Activated CD4-positive, alpha-beta T cell treated with anti-CD3 and anti-CD28 coated beads, Interleukin-2, amount 50 U/mL, for 1 hour (primary cell): ENCODE results near the gene CYP46A1.
"Not testable (repeated sequence)": the region's sequence is repeated elsewhere in the genome, so short reads cannot be mapped to it uniquely, and the experiment has no call there.

Source experiments
- DNase-seq: peaks from one replicate; pipeline ENCODE4 v3.0.0-alpha.2; 2020

The CYP46A1 gene

DNA sequence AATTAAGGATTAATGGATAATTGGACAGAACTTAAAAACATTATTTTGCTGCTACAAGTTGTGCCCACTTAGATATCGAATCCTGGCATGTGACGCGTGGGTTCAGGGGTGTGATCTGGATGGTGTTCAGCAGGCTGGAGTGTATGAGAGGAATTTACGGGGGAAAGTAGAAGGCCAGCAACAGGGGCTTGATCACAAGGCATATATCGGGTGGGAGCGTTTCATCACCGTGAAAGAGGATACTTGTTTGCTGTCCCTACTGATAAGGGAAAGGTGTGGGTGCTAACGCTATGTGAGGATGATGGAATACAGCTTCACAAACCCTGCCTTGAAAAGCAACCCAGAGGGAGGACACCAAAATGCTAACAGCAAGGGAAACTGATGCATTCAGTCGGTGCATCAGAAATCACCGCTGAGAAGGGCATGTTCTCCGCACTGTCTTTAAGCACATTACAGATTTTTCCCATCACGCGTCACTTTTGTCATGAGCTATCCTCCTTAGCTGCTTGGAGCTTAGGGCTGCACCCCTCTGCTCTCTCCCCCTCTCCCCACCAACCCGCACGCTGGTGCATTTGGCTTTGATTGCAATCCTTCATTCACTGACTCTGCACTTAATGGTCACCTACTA, 25.8 kb upstream of the CYP46A1 start:
- no peak for DNase-seq

DNA sequence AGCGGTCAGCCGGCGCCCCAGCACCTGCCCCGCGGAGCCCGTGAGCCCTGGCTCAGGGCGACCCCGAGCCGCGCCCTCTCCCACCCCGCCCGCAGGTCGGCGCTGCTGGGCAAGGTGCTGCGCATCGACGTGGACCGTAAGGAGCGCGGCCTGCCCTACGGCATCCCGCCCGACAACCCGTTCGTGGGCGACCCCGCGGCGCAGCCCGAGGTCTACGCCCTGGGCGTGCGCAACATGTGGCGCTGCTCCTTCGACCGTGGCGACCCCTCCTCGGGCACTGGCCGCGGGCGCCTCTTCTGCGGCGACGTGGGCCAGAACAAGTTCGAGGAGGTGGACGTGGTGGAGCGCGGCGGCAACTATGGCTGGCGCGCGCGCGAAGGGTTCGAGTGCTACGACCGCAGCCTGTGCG, 24.8 kb upstream of the CYP46A1 start:
- no peak for DNase-seq

DNA sequence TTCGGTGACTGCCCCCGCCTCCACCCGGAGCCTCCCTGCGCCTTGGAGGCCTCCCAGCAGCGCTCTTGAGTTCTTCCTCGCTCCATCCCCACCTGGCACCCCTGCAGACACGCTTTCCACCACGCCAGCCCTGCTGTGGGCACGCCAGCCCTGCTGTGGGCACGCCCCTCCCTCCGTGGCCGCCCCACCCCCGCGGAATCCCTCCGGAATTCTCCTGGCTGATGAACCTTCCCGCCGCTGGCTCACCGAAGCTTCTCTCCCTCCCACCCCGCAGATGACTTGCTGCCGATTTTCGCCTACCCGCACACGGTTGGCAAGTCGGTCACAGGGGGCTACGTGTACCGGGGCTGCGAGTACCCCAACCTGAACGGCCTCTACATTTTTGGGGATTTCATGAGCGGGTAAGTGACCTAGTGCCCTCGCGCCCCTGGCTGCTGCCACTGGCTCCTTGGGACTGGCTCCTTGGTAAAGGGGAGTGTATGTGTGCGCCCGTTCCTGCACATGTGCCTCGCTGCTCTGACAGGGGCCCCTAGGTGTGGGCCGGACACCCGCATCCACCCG, 24.0 kb upstream of the CYP46A1 start:
- DNase-seq, result no peak

DNA sequence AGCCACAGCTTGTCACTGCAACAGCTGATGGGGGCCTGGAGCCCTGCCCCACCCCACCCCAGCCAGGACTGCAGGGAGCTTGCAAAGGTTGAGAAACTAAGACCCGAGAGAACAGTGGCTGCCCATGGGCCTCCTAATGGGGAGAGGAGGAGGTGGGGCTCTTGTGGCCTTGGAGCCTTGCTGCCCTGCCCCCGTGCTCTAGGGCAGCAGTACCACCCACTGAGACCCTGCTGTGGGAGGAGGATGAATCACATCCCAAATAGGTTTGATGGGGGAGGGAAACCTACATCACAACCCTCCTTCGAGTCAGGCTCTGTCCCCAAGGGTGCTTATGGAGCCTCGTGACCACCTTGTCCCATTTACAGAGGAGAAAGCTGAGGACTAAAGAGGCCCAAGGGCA, 23.3 kb upstream of the CYP46A1 start:
- DNase-seq, result no peak

DNA sequence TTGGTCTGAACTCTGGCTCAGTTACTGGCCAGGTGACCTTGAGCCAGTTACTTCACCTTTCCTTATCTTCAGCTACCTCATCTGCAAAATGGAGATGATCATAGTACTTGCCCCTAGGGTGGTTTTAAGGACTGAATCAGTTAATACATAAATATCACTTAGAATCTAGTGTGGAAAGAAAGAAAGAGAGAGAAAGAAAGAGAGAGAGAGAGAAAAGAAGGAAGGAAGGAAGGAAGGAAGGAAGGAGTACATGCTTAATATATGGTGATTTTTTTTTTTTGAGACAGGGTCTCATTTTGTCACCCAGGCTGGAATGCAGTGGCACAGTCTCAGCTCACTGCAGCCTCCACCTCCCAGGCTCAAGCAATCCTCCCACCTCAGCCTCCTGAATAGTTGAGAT, 22.9 kb upstream of the CYP46A1 start:
- not testable (repeated sequence) for DNase-seq

DNA sequence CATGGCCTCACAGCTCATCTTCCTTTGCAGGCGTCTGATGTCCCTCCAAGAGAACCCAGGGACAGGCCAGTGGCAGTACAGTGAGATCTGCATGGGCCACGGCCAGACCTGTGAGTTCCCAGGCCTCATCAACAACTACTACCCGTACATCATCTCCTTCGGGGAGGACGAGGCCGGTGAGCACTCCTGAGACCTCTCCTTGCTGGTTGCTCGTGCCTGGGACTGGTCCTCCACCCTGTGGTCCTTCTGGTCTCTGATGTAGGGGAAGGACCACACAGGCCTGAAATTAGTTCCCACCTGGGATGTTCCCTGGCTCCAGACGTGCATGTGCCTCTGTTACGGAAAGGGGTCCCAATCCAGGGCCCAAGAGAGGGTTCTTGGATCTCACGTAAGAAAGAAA, 21.3 kb upstream of the CYP46A1 start:
- no peak for DNase-seq

DNA sequence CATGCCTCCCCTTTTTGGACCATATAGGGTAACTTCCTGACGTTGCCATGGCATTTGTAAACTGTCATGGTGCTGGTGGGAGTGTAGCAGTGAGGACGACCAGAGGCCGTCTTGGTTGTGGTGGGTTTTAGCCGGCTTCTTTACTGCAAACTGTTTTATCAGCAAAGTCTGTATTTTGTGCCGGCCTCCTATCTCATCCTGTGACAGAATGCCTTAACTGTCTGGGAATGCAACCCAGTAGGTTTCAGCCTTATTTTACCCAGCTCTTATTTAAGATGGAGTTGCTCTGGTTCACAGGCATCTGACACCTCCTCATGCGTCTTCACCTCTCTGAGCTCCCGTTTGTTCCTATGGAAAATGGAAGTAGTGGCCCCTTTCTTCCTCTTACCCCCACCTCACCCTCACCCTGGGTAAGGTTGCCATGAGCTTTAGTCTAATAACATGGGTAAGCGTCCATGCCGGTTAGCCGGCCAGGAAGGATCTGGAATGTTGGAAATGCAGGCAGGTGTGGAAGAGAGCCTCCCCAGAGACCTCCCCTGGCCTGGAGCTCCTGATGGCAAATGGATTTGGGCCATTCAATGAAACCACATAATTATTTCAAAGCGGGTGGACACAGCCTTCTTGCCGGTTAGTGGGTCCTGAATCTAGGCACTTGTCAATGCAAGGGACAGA, 20.6 kb upstream of the CYP46A1 start:
- no peak for DNase-seq

DNA sequence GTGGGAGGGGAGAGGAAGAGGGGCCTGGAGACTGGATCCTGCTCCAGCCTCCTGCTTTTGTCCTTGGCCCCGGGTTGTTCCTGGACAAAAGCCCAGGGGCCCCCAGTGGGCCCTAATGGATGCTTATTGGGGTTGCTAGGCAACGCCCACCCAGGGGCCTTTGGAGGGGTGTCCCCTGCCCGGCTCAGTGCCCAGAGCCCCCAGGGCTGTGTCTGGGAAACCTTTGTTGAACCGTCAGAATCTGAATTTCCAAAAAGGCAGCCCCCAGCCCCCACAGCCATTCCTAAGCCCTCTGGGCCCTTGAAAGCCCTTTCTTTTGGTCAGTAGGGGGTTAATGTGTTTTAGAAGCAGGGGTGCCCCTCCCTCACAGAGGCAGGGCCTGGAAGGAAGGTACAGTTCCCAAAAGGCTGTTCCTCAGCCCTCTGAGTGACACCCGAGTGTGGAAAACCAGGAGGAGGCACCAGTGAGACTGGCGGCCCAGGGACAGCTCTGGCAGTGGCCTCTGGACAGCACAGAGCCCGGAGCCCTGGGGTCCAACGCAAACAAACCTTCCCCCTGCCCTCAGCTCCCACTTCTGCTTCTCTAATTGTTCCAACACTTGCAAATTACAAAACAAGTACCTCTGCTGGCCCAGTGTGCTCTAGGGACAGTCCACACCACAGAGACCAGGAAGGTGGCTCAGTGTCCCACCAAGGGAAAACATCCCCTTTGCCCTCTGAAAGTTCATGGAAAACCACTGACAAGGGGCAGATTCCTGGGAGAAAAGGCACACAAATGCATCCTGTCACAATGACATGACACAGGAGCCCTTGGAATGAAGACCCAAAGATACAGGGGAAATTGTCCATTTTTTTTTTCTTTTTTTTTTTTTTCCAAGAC, 19.8 kb upstream of the CYP46A1 start:
- no peak for DNase-seq

DNA sequence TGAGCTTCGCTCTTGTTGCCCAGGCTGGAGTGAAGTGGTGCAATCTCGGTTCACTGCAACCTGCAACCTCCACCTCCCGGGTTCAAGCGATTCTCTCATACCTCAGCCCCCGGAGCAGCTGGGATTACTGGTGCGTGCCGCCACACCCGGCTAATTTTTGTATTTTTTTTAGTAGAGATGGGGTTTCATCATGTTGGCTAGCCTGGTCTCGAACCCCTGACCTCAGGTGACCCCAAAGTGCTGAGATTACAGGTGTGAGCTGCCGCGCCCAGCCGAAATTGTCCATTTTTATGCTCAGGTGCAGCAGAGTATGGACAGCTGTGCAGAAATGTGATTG, 19.2 kb upstream of the CYP46A1 start:
- DNase-seq, result no peak

DNA sequence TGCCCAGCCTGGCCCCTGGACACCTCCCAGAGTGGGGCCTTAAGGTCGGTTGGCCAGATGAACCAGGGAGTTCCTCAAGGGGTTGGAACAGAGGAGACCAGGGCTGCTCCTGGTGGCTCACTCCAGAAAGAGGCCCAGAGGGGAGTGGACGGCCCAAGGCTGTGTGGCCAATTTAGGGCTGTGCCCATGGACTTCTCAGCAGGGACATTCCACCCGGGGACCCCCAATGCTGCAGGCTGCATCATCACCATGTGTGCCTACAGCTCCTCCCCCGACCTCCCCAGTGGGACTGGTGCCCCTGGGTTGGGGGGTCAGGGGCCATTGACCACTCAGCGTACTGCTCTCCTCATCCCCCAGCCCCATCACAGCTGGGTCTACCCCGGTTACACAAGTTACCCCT, 17.6 kb upstream of the CYP46A1 start:
- no peak for DNase-seq

DNA sequence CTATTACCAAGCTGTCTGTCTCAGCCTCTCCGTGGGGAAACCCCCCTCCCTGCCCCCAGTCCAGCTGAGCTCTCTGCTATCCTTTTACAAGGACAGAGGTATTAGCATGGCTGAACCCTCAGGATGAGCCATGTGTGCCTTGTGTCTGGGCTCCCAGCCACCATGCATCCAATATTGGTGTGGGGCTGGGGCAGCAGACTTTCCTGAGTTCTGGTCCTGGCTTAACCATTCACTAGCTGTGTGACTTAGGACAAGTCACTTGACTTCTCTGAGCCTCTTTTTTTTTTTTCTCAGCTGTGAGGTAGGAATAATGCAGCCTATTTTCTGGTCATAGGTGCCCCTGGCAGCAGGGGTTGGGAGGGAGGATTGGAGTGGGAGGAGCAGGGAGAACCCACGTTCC, 17.1 kb upstream of the CYP46A1 start:
- no peak for DNase-seq

DNA sequence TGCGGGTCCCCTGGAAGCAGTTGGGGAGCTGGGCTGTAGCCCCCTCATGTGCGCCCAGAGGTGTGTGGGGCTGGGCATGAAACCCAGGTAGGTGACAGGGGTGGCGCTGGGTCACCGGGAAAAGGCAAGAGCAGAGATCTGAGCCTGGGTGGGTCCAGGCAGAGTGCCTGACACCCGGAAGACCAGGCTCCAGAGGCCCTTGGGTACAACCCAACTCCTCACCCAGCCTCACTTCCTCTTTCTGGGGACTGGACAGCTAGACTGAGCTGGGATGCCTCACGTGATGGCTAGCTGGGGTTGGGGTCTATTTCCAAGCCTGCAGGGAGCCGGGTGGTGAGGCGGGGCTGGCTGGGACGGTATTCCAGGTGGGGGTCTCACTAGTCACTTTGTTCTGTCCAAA, 16.3 kb upstream of the CYP46A1 start:
- DNase-seq, result no peak

DNA sequence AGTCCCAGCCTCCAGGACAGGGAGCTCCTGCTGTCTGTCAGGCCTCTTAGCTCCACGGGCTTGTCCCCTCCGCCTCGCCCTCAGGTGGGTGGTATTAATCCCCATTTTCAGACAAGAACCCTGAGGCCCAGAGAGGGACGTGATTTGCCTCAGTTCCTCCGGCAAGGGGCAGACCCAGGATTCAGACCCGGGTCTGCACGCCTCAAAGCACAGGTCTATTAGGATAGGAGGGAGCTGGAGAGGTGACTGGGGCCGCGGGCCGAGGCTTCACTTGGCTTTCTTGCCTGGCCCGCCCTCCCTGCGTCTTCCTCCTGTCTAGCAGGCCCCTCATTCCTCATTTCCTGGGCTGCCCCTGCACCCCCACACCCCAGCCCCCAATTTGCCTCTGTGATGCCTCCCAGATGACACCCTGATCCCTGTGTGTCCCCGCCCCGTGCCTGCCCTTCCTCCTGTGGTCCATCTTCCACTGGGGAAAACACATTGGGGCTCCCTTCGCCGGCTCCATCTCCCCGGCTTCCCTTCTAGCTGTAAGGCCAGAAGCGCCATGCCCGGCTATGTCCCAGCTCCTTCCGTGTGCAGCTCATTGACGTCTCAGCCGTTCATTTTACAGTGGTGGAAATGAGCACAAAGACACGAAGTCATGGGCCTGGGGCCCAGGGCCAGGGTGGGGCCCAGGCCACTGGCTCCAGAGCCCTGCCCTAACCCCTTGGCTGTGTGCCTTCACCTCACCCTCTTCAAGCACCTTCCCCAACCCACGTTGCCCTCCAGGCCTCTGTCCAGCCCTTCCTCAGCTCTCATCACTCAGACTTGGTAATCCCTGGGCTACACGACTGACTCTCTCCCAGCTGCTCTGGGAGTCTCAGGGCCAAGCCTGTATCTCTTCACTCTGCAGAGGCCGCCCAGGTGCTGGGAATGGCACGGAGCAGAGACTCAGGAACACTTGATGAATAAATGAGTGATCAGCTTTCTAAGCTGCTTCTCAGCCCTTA, 15.5 kb upstream of the CYP46A1 start:
- no peak for DNase-seq

DNA sequence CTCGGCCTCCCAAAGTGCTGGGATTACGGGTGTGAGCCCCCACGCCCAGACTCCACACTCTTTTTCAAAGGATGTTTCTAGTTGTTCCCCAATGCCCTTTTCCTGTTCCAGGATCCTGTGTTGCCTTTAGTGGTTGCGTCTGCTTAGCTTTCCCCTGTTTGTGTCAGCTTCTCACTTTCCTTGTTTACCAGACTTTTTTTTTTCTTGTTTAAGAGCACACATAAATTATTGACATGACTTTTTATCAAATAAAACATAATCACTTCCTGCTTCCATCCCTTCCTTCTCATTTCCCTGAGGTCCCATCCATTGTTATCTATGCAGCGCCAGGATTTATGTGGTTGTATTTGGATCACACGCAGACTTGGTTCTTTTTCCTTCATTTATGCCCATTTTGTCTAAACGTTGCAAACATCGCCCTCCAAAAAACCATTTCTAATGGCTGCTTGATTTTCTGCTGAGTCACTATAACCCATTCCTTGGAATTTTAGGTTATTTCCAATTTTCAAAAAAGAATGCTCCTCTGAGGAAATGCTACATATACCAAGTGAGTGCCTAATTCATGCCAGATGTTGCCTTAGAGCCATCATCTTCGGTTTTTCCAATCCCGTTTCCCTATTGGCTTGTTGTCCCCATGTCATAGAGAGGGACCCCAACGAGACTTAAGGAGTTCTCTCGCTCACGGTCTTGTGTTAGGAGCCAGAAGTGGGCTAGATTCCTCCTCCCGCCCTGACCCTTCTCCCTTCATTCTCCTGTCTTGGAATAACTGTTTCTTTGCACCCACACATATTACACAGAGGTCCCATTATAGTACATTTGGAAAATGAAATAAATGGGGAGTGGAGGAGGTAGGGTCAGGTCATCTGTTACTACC, 13.5 kb upstream of the CYP46A1 start:
- DNase-seq, result no peak

DNA sequence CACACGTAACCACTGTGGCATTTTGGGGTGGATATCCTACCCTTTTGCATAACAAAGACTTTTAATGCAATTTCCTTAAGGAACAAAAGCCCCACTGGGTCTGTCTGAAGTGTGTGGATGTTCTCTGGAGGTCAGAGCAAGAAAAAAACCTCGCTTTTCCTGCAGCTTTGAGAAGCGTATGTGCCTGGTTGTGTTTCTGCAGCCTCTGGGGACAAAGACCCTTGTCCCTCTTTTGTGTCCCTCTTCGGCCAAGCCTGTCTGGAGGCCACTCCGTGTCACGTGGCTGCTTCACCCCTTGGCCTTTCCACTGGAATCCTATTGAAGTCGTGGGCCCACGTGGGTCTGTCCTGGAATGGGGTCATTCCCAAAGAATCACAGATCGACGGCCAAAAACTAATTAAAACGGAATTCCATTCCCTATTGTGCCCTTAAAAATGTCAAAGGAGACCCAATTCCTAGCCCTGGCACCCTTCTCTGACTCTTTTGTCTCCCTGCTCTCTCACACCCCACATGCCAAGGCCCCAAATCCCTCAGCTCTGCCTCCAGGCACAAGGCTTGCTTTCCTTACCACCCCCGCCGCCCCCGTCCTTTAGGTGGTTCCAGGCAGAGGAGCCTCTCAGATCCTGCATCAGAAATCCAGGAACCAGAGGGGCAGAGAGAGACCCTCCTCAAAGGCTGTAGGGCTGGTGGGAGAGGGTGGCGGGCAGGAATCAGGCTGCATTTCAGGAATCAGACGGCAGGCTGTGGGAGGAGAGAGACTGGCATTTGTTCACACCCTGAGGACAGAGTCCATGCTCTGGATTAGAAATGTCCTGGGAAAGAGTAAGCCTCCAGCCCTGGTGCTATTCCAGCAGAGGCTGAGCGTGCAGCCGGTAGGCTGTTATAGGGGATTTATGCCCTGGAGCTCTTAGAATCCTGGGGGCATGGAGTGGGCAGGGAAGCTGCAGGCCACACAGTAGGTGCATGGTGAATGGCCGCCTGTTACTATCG, 12.6 kb upstream of the CYP46A1 start:
- DNase-seq, result no peak

DNA sequence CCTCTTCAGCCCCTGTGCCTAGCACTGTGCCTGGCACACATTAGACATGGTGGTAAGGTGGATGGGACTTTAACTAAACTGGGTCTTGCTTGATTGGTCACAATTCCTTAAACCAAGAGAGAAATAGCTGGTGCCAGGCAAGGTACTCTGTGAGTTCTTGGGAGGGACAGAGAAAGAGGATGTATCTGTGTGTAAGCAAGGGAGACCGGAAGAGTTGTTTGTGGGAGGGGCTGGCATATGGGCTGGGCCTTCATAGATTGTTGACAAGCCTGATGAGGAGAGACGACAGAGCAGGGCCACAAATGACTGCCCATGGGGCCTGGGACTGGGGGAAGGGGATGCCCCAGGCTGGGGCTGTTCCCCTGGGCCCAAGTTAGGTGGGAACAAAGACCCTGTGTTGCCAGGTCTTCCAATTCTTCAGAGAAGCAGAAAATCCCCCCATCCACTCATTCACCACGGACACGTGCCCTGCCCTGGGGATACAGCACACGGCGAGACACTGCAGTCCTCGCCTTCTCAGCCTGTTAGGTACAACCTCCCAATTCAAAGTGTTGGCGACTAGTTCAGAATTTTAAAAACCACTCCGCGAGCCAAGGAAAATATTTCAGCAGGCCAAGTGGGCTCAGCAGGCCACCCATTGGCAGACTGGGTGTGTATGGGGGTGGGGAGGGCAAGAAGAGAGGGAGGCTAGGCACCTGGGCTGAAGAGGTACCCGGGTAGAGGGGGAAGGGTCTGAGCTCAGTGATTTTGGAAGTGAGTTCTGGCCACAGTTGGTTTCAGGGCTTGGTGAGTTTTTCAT, 11.4 kb upstream of the CYP46A1 start:
- no peak for DNase-seq

DNA sequence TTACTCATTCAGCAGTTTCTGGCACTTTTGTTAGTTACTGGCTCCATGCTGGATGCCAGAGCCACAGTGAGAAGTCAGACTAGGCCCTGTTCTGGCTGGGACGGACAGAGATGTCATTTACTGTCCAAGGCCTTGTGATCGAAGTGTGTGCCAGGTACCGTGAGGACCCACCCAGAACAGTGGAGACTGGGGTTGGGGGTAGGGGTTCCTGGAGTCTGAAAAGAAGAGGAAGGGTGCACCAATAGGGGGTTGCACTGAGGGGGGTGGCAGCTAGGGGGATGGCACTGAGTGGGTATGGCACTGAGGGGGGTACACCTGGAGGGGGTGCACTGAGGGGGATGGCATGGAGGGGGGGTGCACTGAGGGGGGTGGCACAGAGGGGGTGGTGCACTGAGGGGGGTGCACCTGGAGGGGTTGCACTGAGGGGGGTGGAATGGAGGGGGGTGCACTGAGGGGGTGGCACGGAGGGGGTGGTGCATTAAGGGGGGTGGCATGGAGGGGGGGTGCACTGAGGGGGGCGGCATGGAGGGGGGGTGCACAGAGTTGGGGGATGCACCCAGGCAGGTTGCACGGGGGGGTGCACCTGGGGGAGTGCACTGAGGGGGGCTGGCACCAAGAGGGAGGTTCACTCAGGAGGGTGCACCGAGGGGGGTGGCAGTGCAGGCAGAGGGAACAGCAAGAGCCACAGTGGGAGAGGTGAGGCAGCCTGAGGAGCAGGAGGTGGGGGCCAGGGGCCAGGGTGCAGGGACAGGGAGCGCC, 10.6 kb upstream of the CYP46A1 start:
- no peak for DNase-seq

DNA sequence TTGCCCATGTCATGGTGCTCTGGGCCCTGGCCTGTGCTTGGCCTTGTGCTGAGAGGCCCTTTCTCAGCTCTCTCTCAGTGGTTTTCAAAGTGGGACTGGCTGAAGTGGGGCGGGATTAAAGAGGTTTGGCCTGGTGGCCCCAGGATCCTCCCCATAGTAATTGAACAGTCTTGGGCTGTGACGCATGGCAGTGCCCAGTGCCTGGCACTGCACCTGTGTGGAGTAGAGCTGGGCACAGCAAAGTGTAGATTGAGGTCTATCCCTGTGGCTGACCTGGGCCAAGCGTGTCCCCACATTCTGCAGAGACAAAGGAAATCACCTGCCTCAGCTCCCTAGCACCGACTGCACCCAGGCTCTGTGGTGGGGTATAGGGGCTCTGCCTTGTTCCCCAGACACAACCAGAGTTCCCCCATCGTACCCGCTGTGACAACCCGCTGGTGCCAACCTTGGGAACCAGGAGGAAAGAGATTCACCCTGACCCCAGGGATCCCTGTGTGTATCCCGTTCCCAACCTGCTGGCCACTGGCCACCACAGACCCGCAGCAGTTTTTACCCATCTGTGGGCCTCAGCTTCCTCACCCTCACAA, 9.9 kb upstream of the CYP46A1 start:
- no peak for DNase-seq
